Stimulated activated CD4-positive, alpha-beta T cell treated with anti-CD3 and anti-CD28 coated beads, TNF-alpha, amount 100 ng/mL, for 4 hours (primary cell): ENCODE data around the gene NAPG.
"Not testable (repeated sequence)": the region's sequence is repeated elsewhere in the genome, so short reads cannot be mapped to it uniquely, and the experiment has no call there.

Source experiments
- DNase-seq, 3 experiments: peaks; one replicate each; pipeline ENCODE4 v3.0.0-alpha.2; 2020; ENCODE audit warnings: low read depth in 3 of 3

NAPG gene

DNA sequence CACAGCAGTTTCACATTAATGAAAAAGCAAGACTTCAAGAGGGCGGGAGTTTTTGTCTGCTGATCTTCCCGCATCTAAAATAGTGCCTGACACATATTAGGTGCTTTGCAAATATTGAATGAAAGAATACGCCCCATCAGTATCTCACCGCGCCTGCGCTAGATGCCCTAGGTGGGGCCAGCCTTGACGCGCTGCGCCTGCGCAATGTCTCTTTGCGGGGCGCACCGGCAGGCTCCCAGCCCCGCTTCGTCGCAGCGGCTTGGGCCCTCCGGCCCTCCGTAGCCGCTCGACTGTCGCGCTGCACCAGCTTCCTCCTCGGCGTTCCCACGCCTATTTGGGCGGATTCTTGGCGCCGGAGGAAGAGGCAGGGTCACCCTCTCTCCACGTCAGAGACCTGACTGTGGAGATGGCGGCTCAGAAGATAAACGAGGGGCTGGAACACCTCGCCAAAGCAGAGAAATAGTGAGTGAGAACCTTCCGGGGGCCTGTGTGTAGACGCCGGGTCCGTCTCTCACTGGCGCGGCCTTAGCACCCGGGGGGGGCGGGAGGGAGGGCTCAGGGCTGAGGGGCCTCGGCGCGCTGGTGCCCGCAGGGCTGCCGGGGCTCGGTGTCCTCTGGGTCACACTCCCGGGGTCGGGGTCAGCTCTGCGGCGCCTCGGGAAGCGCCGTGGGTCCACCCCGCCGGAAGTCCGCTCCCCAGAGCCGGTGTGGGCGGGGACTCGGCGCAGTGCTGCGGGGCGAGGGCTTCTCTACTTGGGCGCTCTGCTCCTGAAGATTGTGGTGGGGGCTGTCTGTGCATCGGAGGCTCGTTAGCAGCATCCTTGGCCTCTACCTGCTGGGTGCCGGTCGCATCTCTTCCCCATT, at the start of gene NAPG:
Gene NAPG (plus strand): TSS at position 331 of the 864 bp plus-strand sequence. CDS start 76 bp downstream, at position 407.
- DNase-seq = peak; percentile 82 to 83 (median 82)

DNA sequence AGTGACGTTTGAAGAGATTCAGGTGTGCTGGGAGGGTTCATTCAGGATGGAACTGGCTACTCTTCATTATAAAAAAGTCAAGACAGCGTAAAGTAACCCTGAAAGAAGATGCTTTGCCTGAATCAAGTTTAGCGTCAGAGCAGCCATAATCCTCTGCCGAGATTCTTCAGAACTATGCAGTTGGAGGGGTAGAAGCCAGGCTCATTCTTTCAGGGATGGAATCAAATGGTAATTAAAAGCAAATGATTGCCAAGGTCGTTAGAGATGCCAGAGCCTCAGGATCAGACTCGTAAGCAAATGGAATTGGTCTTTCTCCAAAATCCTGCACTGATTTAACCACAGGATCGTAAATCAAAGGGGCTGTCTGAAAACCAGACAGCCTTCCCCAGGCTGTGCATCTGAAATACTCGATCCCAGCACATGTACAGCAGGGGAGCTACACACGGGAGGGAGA, 49.5 kb upstream of the NAPG start:
- DNase-seq = no peak

DNA sequence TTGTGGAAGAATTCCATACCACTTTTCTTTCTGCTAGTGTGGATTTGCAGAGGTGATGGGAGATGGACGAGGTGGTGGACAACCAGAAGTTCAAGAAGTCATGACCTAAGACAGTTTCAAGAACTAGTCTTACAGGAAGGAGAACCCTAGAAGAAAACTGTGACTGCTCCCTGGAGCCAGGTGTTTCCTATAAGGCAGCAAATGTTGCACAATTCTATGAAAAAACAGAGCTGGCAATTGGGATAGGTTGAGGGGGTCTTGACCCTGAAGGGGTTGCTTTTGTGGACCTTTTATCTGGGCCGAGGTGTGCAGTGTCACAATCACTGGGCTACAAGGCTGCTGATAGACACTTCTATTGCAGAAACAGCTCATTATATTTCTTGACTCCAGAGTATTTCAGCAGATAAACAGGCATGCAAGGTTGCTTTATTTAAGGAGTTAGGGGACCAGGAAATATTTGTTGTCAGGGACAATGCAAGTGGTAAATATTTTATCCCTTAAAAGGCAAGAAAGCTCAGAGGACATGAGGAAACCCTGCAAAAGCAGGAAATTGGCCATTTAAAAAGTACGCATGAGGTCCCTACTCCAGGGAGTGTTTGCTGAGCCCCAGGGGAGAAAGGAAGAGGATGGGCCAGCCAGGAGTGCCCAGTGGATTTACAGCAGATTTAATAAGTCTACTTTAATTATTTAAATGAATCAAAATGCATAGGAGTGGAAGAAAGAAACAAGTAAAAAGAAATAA, 48.5 kb upstream of the NAPG start:
- DNase-seq = no peak

DNA sequence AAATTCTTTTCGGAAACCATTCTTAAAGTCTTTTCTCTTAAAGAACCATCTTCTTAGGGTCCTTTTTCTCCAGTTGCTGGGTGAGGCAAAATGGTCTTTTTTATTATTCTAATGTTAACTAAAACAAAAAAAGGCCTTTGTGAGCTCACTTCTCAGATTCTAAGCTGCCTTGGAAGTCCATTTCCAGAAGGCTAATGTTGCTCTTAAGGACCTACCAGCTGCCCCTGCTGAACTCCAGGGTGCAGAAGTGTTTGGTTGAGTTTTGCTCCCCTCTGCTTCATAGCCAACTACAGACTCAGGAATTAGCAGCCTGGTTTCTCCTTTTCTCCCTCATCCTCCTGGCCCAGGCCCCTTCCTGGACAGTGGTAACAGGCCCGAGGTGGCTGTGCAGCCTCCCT, 48.0 kb upstream of the NAPG start:
- DNase-seq = no peak

DNA sequence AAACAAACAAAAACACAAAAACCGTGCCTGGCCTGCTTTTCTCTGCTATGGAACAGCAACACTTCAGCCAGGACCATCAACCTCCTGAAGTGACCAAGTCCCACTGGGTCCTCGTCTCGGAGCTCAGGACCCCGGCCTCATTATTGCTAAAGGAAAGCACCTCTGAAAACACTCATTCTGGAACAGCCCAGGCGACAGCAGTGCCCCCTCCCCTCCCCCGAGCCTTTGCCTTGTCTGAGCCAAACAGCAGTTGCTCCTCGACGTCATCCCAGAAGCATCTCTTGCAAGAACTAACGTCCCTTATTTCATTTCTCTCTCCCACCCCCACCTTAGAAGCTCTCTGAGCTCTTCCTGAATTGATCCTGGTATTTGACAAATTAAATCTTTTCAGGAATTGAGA, 44.0 kb upstream of the NAPG start:
- no peak for DNase-seq

DNA sequence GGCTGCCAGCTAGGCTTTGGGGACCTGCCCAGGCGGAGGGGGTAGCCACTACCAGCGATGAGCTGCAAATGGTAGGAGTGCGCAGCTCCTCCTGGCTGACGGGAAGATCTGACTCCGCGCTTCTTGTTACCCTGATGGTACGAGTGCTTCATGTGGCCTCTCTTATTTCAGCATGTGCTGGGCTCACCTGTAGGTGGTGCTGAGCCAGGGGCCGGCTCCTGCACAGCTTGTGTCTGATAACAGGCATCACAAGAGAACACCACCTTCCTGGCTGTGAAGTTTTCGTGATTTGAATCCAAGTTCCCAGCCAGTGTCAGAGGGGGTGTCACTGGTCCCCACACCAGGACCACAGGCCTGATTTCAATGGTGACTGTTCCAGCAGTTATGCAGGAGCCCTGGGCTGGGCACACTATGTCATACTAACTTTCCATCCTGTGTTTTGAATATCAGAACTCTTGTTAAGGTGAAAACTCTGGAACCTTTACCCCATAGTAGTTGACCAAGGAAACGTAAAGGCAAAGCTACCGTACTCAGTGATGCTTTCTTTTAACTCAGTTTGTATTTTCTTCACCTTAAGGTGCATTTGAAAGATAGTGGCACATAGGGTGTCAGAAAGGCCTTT, 43.4 kb upstream of the NAPG start:
- no peak for DNase-seq

DNA sequence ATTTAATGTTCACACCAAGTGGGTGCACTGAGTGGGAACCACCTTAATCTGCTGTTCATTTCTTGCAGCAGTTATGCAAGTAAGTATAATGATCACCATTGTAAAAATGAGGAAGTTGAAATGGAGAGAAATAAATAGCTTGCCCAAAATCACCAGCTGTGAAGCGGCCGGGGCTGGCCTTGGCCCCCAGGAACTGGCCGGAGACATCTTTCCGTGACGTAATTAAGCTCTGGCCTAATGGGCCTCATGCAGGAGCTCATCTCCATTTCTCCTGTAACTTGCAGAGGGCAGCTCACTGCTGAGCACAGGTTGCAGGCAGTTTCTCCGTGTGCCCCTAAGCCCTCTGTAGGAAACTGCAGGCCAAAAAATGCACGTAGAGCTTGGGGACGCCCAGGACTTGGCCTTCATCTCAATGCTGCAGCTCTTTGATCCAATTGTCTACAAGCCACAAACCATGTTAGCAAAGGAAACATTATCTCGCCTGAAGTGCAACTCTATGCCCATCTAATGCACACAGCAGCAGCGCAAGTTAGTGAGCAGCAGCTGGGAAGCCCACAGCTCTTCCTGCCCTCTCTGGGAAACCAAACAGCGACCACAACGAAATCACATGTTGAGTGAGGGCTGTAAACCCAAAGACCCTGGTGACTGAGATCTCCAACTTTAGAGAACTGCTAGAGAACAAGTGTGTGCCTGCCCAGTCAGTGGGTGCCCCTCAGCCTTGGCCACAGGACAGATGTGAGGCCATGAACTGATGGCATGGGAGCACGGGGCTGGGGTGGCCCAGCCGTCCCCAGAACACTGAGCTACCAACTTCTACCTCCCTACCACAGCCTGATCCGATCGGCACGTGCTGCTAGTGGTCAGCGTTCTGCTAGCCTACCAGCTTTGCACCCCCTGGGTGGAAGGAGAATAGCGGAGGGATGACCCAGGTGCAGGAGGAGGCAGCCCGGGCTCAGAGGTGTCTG, 42.6 kb upstream of the NAPG start:
- DNase-seq = no peak

DNA sequence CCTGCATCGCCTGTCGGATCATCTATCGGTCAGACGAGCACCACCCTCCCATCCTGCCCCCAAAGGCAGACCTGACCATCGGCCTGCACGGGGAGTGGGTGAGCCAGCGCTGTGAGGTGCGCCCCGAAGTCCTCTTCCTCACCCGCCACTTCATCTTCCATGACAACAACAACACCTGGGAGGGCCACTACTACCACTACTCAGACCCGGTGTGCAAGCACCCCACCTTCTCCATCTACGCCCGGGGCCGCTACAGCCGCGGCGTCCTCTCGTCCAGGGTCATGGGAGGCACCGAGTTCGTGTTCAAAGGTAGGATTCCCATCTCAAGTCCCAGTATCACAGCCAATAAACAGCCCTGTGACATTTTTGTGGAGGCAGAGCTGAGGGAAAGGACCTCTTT, 40.4 kb upstream of the NAPG start:
- no peak for DNase-seq

DNA sequence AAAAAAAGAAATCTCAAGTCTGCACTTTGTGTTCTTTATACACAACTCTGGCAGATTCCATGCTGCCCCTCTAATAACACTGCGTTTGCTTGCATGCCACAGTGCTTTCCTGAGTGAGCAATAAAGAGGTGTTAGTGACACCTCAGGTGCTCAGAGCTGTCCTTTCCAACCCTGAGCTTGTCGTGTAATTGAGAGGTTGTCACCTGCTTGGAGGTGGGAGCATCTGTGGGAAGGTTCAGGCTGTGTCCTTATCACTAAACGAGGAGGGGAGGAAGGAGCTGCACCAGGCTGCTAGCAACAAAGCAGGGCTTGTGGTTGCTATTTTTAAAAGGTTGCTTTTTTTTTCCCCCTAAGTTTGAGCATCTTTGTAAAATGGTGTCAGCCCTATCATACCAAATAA, 39.5 kb upstream of the NAPG start:
- no peak for DNase-seq

DNA sequence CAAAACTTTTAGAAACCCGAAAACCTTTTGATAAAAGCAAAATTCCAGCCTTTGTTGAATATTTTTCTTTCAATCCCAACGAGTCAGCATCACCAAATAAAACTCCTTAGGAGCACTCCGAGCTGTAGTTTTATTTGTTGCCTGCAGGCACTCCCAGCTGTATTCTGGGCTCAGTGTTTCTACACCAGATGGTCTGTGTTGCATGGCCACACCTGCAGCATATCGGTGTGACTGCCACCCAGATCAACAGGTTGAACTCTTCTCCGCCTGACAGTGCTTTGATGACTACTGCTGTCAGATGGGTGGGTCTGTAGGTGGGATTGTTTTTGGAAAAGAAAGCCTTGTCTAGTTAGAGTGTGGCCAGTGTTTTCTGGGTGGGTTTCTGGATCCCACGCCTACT, 38.7 kb upstream of the NAPG start:
- DNase-seq = no peak

DNA sequence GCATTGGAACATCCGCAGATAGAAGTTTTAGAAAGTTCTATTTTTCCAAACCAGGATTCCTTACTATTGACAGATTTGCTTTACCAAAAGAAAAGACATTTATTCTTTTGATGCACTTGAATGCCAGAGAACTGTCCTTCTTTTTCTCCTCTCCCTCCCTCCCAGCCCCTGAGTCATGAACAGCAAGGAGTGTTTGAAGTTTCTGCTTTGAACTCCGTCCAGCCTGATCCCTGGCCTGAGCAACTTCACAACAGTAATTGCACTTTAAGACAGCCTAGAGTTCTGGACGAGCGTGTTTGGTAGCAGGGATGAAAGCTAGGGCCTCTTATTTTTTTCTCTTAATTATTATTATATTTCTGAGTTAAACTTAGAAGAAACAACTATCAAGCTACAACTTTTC, 37.8 kb upstream of the NAPG start:
- DNase-seq = no peak

DNA sequence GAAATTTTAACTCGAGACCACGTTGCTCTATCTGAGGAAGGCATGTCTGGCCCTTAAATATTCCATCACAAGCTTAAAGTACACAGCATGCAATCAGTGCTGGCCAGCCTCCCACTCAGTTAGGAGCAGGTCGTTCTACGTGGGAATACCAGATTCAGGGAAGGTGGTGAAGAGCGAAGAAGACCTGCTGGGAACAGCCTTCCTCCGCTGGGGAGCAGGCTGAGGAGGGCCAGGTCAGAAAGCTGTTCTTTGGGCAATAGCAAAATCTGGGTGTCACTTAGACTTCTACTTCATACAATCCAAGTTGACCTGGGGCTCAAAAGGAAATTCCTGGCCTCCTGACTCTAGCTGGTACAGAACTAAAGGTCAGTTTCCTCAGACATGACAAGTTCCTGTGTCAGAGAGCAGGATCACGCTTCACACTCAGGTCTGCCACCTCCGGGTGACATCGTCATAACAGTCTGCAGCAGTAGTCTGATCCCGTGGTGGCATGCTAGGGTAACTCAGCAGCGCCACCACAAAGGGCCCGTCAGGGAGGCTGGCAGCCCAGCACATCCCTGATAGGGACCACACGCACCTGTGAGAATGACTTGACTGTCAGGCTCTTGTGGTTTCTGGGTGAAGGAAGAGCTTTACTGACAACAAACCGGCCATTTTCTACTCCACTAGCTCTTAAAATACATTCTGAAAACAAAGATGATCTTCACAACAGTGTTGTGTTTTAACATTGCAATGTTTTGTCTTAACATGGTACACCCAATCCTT, 35.2 kb upstream of the NAPG start:
- peak; percentile 12 to 20 (median 13) for DNase-seq

DNA sequence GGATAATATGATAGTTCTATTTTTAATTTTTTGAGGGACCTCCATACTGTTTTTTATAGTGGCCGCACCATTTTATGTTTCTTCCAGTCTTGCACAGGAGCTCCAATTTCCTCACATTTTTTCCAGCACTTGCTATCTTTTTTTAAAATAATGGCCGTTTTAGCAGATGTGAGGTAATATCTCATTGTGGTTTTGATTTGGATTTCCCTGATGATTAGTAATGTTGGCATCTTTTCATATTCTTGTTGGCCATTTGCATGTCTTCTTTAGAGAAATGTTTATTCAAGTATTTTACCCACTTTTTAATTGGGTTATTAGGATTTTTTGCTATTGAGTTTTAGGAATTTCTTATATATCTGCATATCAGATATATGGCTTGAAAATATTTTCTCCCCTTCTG, 29.9 kb upstream of the NAPG start:
- no peak for DNase-seq

DNA sequence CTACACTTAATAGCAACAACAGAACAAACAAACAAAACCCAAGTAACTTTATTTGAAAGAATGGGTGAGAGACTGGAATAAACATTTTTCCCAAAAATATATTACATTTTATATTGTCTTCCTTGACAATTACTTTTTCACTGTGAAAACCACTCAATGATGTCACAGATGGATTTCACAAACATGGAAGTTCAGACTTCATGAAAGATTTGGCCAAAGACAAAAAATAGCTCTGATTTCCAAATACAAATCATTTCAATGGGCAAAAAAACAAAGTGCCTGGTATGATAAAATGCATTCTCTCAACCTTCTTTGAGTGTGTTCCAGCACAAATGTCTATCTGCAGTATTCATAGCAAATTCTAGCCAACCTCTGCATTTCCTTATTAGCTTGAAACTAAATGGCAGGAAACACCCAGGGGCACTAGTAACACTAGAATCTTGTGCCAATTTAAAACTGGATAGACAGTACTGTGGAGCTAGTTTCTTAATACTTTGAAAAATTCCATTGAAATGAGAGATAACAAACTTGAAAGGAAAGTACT, 28.5 kb upstream of the NAPG start:
- no peak for DNase-seq

DNA sequence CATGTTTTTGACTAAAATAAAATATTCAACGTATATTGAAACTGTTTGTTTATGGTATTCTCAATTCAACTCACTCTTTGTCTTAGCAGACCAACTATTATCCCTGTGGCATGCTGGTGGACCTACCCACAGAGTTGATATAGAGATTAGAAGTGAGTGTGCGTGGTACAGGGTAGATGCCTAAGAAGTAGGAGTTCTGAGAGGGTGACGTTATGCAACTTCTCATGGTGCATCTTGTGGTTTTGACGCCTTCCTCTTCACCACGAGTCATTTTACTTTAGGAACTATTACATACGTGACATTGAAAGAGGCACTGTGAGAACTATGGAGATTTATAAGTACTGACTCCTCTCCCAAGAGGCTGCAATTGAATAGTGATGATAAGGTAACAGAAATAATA, 26.6 kb upstream of the NAPG start:
- no peak for DNase-seq

DNA sequence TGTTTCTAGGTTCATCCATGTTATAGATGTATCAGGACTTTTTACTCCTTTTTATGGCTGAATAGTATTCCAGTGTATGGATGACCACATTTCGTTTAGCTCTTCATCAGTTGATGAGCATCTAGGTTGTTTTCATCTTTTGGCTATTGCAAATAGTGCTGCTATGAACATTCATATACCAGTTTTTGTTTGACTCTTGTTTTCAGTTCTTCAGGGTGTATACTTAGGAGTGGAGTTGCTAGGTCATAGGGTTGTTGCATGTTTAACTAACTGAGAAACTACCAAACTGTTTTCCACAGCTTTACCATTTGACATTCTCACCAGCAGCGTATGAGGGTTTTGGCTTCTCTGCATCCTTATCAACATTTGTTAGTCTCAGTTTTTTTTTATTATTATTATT, 25.8 kb upstream of the NAPG start:
- DNase-seq = no peak

DNA sequence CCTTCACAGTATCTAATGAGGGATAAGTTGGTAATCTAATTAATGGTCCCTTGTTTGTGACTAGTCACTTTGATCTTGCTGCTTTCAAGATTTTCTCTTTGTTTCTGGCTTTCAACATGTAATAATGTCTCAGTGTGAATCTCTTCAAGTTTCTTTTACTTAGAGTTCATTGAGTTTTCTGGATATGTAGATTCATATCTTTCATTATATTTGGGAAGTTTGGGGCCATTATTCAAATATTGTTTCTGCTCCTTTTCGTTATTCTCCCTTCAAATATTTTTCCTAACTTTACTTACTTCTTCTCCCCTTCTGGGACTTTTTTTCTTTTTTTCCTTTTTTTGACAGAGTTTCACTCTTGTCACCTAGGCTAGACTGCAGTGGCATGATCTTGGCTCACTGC, 21.1 kb upstream of the NAPG start:
- DNase-seq = no peak

DNA sequence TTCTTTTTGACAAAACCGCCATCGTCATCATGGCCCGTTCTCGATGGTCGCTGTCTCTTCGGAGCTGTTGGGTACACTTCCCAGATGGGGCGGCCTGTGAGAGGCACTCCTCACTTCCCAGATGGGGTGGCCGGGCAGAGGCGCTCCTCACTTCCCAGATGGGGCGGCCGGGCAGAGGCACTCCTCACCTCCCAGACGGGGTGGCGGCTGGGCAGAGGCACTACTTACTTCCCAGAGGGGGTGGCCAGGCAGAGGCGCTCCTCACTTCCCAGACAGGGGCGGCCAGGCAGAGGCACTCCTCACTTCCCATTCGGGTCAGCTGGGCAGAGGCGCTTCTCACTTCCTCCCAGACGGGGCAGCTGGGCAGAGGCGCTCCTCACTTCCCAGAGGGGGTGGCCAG, 19.9 kb upstream of the NAPG start:
- not testable (repeated sequence) for DNase-seq

DNA sequence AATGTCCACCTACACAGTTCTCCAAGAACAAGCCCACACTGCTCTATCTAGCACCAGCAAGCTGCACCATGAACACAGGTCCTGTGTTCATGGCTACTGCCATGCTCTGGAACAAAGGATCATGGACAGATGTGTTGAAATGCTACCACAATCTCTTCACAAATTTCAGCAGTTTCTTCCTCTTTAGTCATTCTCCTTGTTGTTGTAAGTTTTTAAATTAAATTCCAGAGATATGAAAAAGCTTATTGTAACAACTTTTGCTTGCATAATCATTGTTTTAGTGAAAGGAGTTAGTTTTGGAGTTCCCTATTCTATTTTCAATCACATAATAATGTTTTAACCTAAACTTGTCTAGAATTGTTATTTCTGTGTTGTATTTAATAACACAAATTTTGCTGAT, 17.2 kb upstream of the NAPG start:
- DNase-seq = no peak

DNA sequence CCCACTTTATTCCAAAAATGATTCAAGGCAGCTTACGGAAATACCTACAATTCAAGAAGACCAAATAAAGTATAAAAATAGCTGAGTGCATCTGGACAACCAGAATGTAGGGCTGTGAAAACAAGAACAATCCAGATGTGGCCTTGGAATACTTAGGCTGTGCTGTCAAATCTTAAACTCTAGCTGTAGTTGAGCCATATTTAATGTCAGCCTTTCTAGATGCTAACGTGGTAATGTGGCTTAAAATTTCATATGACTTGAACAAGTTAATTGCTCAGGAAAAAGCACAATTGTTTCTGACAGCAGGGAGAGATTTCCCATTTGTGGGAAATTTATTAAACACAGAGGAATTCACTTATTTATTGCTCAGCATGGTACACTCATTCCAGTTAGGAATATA, 14.6 kb upstream of the NAPG start:
- DNase-seq = no peak
